KBM-7 (cell line): ENCODE results near the gene MORN5.

Experiments
- DNase-seq: peaks from one replicate; pipeline ENCODE4 v3.0.0-alpha.2; 2015
- in situ Hi-C: fragments of 300-500 bp; cut with MboI; formaldehyde crosslinking; loops from 2 replicates; pipeline ENCODE4 v1.14.3; 2020; ENCODE audit warnings: low sequenced_read_pairs, low pct_unique_long_range_greater_than_20kb, mixed read lengths

MORN5 gene

GRCh38 chr9:122159026-122159924 lies at the start of gene MORN5, which contains the start of gene NDUFA8:
TSS of gene MORN5 (plus strand) at chr9:122159908. CDS start at chr9:122159973, 65 bp downstream.
TSS of gene NDUFA8 (minus strand) at chr9:122159779. CDS start at chr9:122159677, 102 bp downstream.
- in situ Hi-C loops, result no loop called here
- DNase-seq, result peak; percentile 97

- in situ Hi-C loops, result loop anchor here (25.0 kb wide), 2 partner anchors 352 to 677 kb away; partner anchors contain the start of gene OR5C1
- DNase-seq, result no peak
Measured at GRCh38 chr9:122110100-122110833, 49.4 kb upstream of the MORN5 start.

GRCh38 chr9:122111413-122112085 lies 48.2 kb upstream of the MORN5 start:
- in situ Hi-C loops, result loop anchor here (25.0 kb wide), 2 partner anchors 351 to 676 kb away; partner anchors contain the start of gene OR5C1
- DNase-seq, result no peak

- in situ Hi-C loops, result loop anchor here (25.0 kb wide), 2 partner anchors 350 to 675 kb away; partner anchors contain the start of gene OR5C1
Measured at GRCh38 chr9:122112238-122112637, 47.5 kb upstream of the MORN5 start.

GRCh38 chr9:122113574-122113973 lies 46.1 kb upstream of the MORN5 start:
- in situ Hi-C loops, result loop anchor here (25.0 kb wide), 2 partner anchors 349 to 674 kb away; partner anchors contain the start of gene OR5C1
- DNase-seq, result no peak

More at GRCh38 chr9:122112238-122112637, 47.5 kb upstream of the MORN5 start:
- no peak for DNase-seq

- in situ Hi-C loops, result loop anchor here (25.0 kb wide), 2 partner anchors 347 to 672 kb away; partner anchors contain the start of gene OR5C1
Measured at GRCh38 chr9:122115176-122116035, 44.3 kb upstream of the MORN5 start.

GRCh38 chr9:122116040-122116439 lies 43.7 kb upstream of the MORN5 start:
- in situ Hi-C loops, result loop anchor here (25.0 kb wide), 2 partner anchors 346 to 671 kb away; partner anchors contain the start of gene OR5C1
- DNase-seq, result no peak

More at GRCh38 chr9:122115176-122116035, 44.3 kb upstream of the MORN5 start:
- no peak for DNase-seq

- in situ Hi-C loops, result loop anchor here (25.0 kb wide), 2 partner anchors 346 to 671 kb away; partner anchors contain the start of gene OR5C1
- DNase-seq, result no peak
Measured at GRCh38 chr9:122116448-122117173, 43.1 kb upstream of the MORN5 start.

GRCh38 chr9:122117241-122117640 lies 42.5 kb upstream of the MORN5 start:
- peak; percentile 8 for DNase-seq
- in situ Hi-C loops, result loop anchor here (25.0 kb wide), 2 partner anchors 345 to 670 kb away; partner anchors contain the start of gene OR5C1

- no peak for DNase-seq
- in situ Hi-C loops, result loop anchor here (25.0 kb wide), 2 partner anchors 344 to 669 kb away; partner anchors contain the start of gene OR5C1
Measured at GRCh38 chr9:122118343-122119165, 41.2 kb upstream of the MORN5 start.

- no peak for DNase-seq
- in situ Hi-C loops, result loop anchor here (25.0 kb wide), 2 partner anchors 343 to 668 kb away; partner anchors contain the start of gene OR5C1
Measured at GRCh38 chr9:122119166-122119521, 40.6 kb upstream of the MORN5 start.

GRCh38 chr9:122119721-122120120 lies 40.0 kb upstream of the MORN5 start:
- in situ Hi-C loops, result loop anchor here (5.0 to 25.0 kb wide), 3 partner anchors 233 to 668 kb away; partner anchors contain the start of gene OR5C1
- no peak for DNase-seq

- DNase-seq, result no peak
- in situ Hi-C loops, result loop anchor here (5.0 to 25.0 kb wide), 3 partner anchors 232 to 667 kb away; partner anchors contain the start of gene OR5C1
Measured at GRCh38 chr9:122120316-122121071, 39.2 kb upstream of the MORN5 start.

- in situ Hi-C loops, result loop anchor here (5.0 to 25.0 kb wide), 3 partner anchors 231 to 666 kb away; partner anchors contain the start of gene OR5C1
- DNase-seq, result no peak
Measured at GRCh38 chr9:122121391-122121790, 38.3 kb upstream of the MORN5 start.

GRCh38 chr9:122121931-122122330 lies 37.8 kb upstream of the MORN5 start:
- no peak for DNase-seq
- in situ Hi-C loops, result loop anchor here (5.0 to 25.0 kb wide), 3 partner anchors 230 to 665 kb away; partner anchors contain the start of gene OR5C1
